ENCODE results near the gene TRIO.

Gene TRIO

GRCh38 chr5:14305045-14305444 lies 161.9 kb downstream of the TRIO start:
- DNase-seq: peak; percentile 22

- DNase-seq: no peak
Measured at GRCh38 chr5:14306329-14306815, 163.2 kb downstream of the TRIO start.

GRCh38 chr5:14308384-14309154 lies 165.4 kb downstream of the TRIO start:
- no peak for DNase-seq

- no peak for DNase-seq
Measured at GRCh38 chr5:14309199-14309598, 166.1 kb downstream of the TRIO start.

GRCh38 chr5:14309878-14310531 lies 166.9 kb downstream of the TRIO start:
- DNase-seq: no peak

GRCh38 chr5:14310901-14311300 lies 167.8 kb downstream of the TRIO start:
- no peak for DNase-seq

- no peak for DNase-seq
Measured at GRCh38 chr5:14313986-14314690, 171.0 kb downstream of the TRIO start.

- no peak for DNase-seq
Measured at GRCh38 chr5:14316471-14316870, 173.3 kb downstream of the TRIO start.

- DNase-seq: no peak
Measured at GRCh38 chr5:14319102-14319501, 176.0 kb downstream of the TRIO start.

- DNase-seq: no peak
Measured at GRCh38 chr5:14321936-14322335, 178.8 kb downstream of the TRIO start.

- no peak for DNase-seq
Measured at GRCh38 chr5:14322437-14323187, 179.5 kb downstream of the TRIO start.

GRCh38 chr5:14323466-14323865 lies 180.3 kb downstream of the TRIO start:
- no peak for DNase-seq

GRCh38 chr5:14325369-14325768 lies 182.2 kb downstream of the TRIO start:
- DNase-seq: no peak

- DNase-seq: peak; percentile 19
Measured at GRCh38 chr5:14326035-14326903, 183.1 kb downstream of the TRIO start.

- DNase-seq: no peak
Measured at GRCh38 chr5:14327624-14328023, 184.5 kb downstream of the TRIO start.

- no peak for DNase-seq
Measured at GRCh38 chr5:14328144-14328543, 185.0 kb downstream of the TRIO start.

- DNase-seq: no peak
Measured at GRCh38 chr5:14330291-14330690, 187.1 kb downstream of the TRIO start.

- no peak for DNase-seq
Measured at GRCh38 chr5:14330729-14331385, 187.7 kb downstream of the TRIO start.

- peak; percentile 60 for DNase-seq
Measured at GRCh38 chr5:14331386-14331781, 188.2 kb downstream of the TRIO start.

- no peak for DNase-seq
Measured at GRCh38 chr5:14332038-14332631, 189.0 kb downstream of the TRIO start.

GRCh38 chr5:14332746-14333145 lies 189.6 kb downstream of the TRIO start:
- DNase-seq: no peak

All from suppressor macrophage treated with lipopolysaccharide for 4 hours (primary cell).